AG08396 (cell line): ENCODE data around the gene SHROOM1.
"Not testable (repeated sequence)": the region's sequence is repeated elsewhere in the genome, so short reads cannot be mapped to it uniquely, and the experiment has no call there.

Source experiments
- DNase-seq: peaks from one replicate; pipeline ENCODE4 v3.0.0; 2012; ENCODE audit warnings: low spot score, mixed read lengths

SHROOM1 gene

GRCh38 chr5:132830436-132831094 is at the start of gene SHROOM1:
Gene SHROOM1, minus strand, starts transcription at chr5:132830647. Its CDS starts 4,507 bp downstream, at chr5:132826140.
- peak; percentile 88 for DNase-seq

DNA sequence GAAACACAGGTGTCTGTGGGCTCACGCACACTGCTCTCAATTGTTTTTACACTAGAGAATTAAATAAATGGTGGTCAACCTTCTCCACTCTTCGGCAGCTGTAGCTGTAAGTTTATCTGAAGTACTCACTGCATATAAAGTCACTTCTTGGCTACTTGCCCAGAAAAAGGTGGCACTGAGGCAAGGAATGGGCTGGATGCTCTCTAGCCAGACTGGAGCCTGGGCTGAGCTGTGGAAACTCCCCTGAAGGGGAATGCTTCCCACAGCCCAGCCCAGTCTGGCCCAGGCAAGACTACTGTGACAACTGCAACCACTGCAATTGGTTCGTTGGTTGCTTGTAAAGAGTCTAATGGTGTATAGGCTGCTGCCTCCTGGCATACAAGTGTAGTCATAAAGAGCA is 47.5 kb upstream of the SHROOM1 start:
- peak; percentile 39 for DNase-seq

DNA sequence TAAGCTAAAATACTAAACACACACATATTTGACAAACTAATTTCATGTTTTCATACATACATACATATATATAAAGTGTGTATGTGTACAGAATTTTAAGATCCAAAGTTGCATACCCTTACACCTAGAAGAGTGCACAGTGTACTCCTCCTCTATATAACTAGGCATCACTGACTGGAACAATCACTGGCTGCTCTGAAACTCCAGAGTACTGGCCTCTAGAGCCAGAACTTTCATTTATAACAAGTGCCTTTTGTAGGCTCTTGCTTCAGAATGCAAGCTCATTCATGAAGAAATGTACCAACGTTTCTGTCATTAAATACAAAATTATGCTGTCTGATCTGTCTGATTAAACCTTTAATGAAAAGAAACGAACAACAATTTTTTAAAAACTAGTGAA is 47.0 kb upstream of the SHROOM1 start:
- DNase-seq = no peak

- DNase-seq = peak; percentile 22
These were observed 45.7 kb upstream of the SHROOM1 start for GRCh38 chr5:132876020-132876759.

GRCh38 chr5:132873930-132874271 is 43.5 kb upstream of the SHROOM1 start:
- DNase-seq = no peak

DNA sequence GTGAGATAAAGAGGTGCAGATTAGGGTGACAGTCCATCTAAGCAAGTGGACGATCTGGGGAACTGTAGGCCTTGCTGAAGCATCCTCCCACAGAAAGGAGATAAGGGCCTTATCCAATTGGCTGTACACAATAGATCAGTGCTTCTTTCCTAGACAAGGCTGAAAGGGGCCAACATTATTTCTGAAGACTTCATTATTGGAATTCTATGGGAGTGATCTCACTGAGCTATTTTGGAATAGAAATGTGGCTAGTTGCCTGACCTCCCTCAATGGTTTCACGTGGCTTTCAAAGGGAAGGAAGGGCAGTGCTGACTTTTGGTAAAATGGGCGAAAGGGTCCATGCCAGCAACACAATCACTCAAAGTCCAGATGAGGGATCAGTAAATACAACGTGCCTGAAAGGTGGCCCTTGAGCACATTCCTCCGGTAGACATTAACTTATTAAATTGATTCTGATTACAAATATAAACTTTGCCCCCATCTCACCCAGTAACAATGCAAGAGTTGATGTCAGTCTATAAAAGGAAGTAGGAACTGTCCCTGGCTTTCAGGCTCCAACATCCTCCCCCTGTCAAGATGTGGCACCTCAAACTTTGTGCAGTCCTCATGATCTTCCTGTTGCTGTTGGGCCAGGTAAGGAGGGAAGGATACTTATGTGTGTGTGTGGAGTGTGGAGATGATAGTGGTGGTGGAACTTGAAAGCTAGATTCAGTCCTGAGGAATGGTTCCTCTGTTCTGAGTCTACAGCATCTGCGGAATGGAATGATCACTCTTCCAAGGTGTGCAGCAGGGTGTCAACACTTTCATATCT is 42.9 kb upstream of the SHROOM1 start, which contains the start of gene LEAP2:
LEAP2 (plus strand) TSS at position 550 of the 811 bp plus-strand sequence; CDS start at position 577, 27 bp downstream.
- DNase-seq = no peak

DNA sequence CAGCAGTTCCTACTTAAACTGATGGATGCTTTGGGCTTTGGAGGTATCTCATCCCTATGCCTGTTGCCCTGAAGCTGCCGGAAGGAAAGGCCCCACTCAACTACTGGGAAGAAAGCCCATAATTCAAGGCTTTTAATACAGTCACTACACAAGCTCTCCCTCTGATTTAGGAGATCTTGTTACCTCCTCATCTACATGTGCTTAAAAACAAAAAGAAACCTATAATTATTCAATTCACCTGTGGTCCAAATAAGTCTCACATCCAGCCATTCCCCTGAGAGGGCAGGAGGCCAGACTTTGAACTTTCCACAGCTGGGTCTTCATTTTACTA is 42.3 kb upstream of the SHROOM1 start:
- DNase-seq = no peak

DNA sequence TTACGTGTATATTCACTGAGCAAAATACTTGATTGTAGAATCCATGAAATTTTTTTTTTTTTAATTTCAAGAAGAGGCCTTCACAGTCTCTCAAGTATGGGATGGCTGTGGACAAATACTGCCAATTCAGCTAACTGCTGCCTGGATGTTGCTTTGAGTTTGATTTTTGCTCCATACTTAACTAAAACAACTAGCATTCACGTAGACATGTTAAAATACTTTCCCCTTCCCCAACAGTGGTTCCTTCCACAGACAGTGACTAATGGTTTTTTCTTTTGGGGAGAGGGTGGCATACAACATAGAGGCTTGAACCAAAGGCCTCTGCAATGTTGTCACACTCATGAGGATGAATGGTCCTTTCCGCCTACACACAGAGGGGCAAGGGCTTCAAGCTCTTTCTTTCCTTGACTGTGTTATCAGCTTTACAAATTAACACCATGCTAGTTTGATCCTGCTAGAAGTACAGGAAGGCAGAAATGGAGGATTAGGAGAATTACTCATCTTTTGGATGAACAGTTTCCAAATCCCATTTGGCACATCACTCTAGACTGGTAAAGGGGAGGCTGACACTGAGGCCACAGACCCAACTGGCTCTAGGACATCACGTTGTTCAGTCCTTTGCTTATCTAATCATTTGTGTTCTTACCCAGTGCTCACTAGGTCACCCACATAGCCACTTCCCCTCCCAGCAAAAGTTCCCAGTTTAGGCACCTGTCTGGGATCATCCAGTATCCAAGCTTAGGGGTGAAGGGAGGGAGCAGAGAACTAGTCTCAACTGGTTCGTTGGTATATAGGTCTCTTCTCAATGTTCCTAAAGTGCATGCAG is 41.2 kb upstream of the SHROOM1 start:
- no peak for DNase-seq

- no peak for DNase-seq
These were observed 40.4 kb upstream of the SHROOM1 start for GRCh38 chr5:132870801-132871200.

DNA sequence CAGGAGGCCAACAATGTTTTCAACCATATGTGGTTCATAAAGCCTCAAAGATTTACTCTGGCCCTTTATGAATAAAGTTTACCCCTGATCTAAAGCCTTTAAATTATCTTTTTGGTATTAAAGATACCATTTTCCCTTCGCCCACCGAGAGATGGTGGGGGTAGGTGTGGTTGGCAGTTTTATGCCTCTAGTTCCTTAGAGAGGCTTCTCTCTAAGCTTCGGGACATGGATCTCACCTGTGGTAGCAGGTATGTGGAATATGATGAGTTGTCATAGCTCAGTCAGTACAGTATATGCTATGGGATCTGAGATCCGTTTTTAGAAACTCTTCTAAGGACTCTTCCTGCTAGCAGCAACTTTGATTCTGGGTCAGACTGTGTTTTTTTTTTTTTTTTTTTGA is 38.3 kb upstream of the SHROOM1 start:
- DNase-seq = no peak

DNA sequence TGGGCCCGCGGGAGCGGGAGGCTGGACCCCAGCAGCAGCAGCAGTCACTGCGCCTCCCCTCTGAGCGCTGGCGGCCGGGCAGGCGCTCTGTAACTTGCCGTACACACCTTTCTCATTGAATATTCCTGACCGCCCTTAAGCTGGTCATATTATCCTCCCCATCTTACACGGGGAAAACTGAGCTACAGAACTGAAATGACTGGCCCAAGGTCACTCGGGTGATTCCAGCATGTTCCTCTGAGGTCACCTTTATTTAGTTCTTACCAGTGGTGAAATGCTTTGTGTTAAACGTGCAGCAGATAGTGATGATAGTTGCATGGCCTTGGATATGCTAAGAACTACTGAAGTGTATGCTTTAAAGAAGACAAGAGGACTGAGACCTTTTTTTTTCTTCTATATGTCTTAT is 36.6 kb upstream of the SHROOM1 start:
- DNase-seq = no peak

- DNase-seq = peak; percentile 95
These were observed 36.0 kb upstream of the SHROOM1 start, which contains the start of the genes GDF9 and UQCRQ for GRCh38 chr5:132866342-132867045. Gene GDF9, minus strand, starts transcription at chr5:132866469. Its CDS starts 1,936 bp downstream, at chr5:132864533. Gene UQCRQ, plus strand, starts transcription at chr5:132866642. Its CDS starts 240 bp downstream, at chr5:132866882.

DNA sequence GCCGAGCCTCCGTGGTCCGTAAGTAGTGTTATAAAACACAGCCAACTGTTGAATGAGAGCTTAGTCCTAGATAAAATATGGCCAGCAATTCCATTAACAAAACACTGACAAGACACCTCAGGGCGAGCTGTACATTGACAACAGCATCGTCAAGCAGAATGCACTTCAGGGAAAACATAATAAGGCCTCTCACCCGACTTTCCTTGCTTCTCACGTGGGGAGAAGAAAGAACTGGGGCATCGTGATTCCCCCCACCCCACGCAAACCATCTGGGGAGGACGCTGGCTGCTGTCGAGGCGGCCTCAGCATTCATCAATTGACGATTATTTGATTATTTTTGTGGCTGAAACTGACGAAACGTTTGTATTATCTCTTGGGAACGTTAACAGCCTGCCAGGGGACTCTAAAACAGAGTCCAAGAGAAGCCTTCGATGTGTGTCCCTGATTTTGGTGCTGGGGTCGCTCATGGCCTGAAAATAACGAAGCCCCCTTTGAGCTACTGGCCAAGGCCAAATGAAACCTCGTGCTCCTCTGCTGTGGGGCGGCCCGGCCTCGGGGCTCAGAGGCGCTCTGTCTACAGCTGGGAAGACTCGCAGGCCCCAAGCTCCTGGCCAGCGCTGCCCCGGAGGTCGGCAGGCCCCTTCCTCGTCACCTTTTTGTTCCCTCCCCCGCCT is 35.4 kb upstream of the SHROOM1 start:
- DNase-seq = no peak

DNA sequence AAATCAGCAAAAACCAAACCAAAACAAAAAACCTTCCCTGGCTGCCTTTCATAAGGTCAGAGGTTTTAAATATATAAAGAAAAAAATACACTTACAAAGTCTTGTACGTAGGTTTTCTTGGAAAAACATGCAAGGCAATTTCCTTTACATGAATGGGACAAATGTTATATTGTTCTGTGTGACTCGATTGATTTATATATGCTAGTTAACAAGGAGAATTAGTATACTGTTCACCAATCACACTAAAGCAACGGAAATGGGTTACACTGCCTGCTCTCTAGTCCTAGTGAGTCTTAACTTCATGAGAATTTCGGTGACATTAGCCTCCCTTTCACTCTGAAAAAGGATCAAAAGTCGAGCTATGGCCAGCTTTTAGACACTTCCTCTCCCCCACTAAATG is 30.3 kb upstream of the SHROOM1 start:
- no peak for DNase-seq

DNA sequence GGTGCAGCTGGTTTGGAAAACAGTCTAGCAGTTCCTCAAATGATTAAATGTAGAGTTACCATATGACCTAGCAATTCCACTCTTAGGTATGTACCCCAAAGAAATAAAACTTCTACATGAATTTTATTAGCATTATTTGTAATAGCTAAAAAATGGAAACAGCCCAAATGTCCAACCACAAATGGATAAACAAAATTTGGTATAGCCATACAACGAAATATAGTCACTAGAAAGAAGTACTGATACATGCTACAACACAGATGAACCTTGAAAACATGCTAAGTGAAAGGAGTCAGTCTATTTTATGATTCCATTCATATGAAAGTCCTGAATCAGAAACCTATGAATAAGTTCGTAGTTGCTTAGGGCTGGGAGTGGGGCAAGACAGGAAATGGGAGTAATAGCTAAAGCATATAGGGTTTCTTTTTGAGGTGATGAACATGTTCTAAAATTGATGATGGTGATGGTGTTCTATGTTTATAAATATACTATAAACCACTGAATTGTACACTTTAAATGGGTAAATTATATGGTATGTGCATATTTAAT is 29.5 kb upstream of the SHROOM1 start:
- DNase-seq = no peak

- no peak for DNase-seq
These were observed 25.6 kb upstream of the SHROOM1 start for GRCh38 chr5:132856011-132856410.

GRCh38 chr5:132854992-132855391 is 24.5 kb upstream of the SHROOM1 start:
- DNase-seq = not testable (repeated sequence)

DNA sequence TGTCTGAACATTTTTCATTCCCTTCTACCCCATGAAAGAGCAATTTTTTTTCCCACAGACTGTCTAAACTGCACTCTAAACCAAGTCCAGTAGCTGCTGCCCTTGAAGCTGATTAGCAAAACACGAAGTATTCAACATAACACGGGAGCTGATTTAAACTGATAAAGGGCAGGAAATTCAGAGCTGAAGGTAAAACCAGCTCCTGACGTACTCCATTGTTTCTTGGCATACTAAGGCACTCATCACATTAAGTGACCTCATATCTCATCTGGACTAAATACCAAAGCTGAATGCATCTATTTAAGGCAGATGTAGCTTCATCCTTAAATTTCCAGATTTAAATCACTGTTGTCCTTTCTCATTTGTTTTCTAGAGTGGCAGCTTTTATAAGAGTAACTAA is 23.9 kb upstream of the SHROOM1 start:
- DNase-seq = no peak

- no peak for DNase-seq
These were observed 23.3 kb upstream of the SHROOM1 start for GRCh38 chr5:132853790-132854189.

DNA sequence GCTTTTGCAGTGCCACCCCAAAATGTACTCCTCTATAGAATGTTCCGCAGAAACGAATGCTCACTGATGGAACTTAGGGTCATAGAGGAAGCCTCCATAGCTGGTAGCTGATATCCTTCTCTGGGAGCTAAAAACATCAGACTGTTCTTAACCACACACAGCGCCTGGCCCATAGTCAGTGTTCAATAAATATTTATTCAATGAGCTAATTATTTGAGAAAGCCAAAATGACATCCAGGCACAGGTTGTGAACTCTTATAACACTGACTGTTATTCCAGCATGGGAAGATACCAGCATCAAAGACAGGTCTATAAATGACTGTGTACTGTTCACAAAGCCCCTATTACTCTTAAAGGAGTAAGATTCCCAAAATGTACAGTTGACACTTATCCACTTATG is 22.9 kb upstream of the SHROOM1 start:
- DNase-seq = no peak
